Embryonic facial prominence (tissue), 1 donor: Measurements from ENCODE around the gene ST7L.

ENCODE experiments used
- DNase-seq: peaks from one replicate; pipeline ENCODE4 v3.0.0-alpha.2; 2016; ENCODE audit errors: extremely low spot score

Gene ST7L

DNA sequence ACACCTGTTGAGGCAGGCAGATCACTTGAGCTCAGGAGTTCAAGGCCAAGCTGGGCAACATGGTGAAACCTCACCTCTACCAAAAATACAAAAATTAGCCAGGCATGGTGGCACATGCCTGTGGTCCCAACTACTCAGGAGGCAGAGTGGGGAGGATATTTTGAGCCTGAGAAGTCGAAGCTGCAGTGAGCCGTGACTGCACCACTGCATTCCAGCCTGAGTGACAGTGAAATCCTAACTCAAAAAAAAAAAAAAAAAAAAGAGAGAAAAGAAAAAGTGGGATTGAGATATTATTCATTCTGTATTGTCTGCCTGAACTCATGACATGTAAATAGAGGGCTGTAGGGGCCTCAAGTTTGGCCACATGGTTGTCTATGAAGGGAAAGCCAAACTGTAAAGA, 72.9 kb downstream of the ST7L start:
- DNase-seq: no peak

DNA sequence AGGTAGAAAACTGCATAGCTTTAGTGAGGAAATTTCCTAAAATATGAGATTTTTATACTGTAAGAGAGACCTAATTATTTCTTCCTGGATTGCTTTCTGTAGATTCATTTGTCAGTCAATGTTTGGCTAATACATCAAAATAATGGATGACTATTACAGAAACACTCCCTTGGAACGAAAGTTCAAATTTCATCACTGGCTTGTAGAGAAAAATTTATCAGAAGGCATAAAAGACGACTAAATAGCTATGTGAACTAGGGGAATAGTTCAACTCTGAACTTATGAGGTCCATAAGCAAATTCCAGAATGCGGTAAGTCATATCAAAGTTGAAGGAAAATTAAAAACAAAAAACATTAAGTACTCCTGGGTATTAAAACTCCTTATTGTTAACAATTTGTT, 74.2 kb downstream of the ST7L start:
- DNase-seq: no peak

DNA sequence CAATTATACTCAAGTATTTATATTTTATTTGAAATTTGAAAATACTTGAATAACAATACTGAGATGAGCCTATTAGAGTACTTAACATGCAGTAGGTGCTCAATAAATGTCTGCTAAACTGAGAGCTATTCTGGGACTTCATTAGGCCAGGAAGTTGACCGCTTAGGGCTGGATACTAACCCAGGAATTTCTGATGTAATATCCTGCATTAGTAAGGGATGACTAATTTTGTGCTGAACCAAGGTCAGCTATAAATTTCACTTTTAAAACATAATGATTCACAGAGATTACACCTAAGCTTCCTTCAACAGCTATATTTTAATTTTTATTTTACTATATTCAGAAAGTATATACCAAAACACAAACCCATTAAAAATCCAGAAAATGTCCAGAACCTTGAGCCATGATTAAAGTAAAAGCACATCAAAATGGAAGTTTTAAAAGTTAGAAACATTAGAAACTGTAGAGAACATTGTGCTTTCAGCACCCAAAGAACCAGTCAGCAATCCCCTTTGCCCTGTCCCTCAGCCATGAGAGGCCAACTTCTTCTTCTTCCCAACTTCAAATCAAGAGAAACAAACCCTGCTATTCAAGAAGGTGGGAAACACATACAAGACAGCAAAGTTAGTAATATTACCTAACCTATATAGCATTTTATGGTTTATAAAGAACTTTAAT, 74.8 kb downstream of the ST7L start:
- DNase-seq: no peak

DNA sequence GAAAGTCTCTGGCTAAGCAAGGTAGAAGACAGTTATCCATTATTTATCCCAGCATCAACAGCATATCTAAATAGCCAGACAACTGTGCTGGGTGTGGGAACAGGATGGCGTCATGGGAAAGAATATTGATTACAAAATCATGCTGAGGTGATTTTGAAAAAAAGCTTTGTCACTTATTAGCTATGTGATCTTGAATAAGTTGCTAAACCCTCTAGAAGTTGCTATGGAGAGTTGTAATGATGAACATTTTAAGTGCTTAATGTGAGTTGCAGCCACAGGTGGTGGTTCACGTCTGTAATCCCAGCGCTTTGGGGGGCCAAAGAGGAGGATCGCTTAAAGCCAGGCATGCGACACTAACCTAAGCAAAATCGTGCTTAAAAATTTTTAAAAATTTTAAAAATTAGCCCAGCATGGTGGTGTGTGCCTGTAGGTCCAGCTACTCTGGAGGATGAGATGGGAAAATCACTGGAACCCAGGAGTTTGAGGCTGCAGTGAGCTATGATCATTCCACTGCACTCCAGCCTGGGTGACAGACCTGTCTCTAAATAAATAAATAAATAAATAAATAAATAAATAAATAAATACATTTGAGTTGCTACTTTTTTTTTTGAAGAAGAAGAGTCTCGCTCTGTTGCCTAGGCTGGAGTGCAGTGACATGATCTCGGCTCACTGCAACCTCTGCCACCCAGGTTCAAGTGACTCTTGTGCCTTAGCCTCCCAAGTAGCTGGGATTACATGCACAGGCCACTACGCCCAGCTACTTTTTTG, 76.6 kb downstream of the ST7L start:
- no peak for DNase-seq

DNA sequence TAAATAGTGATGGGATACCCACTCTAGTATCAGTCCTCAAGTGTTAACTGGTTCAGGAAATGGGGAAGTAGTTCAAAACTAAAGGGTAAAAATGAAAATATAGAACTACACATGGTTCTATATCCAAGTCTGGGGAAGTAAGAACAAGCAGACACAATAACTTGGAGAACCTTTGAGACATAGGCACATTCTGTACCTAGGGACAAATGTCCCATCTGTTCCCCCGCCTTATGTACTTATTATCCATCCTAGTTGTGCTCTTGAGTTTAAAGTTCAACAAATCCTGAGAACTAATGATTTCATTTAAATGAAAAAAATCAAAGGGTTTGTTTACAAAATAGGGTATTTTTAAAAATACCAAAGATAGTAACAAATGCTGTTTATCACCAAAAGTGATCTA, 77.6 kb downstream of the ST7L start:
- DNase-seq: no peak

DNA sequence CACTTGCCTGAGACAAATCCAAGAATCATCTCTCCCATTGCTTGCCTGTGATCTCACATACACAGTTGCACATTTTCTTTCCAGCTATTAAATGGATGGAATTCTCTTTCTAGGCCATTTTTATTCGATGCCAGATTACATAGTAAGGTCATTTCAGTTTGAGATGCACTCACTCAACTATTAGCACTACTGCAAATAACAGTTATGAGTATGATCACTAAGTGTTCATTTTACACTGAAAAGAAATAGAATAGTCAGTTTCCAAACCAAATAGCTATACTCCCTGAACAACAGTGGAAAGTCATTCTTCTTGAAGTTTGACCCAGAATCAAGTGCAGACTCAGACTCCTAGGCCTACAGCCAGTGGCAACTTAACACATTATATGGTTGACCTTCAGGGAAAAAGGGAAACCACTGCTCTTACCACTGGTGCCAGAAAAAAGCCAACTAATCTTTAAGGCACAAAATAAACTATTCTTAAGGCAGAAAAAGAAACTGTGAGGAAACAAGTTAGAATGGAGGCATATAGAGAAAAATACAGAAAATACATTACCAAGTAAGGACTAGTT, 78.6 kb downstream of the ST7L start:
- no peak for DNase-seq

DNA sequence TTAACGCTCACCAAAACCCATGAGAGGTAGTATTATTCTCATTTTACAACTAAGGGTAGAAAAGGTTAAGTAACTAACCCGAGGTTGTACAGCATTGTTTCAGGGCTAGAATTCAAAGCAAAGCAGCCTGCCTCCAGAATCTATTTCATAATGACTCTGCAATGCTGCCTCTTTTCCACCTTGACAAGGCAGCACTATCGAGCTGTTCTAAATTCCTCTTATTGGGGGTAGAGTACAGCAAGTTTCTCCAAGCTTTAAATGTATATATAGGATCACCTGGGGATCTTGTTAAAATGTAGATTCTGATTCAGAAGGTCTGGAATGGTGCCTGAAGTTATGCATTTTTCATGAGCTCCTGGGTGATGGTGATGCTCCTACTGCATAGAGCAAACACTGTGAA, 80.1 kb downstream of the ST7L start:
- no peak for DNase-seq

DNA sequence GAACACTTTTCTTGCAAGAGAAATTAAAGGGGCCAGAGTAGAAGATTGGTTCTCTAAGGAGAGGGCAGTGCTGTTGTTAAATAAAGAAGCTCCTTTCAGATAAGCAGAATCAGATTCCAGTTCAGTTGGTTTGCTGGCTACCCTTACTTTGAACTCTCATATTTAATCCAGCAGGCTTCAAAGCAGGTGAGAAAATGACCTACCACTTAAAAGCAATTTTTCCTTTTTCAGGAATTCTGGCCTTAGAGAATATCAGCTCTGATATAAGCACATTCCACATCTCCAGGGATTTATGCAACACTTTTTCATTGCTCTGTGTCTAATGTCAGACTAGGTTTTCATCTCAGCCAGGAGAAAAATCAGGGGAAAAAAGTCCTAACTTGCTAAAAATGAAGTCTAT, 81.5 kb downstream of the ST7L start:
- DNase-seq: no peak

DNA sequence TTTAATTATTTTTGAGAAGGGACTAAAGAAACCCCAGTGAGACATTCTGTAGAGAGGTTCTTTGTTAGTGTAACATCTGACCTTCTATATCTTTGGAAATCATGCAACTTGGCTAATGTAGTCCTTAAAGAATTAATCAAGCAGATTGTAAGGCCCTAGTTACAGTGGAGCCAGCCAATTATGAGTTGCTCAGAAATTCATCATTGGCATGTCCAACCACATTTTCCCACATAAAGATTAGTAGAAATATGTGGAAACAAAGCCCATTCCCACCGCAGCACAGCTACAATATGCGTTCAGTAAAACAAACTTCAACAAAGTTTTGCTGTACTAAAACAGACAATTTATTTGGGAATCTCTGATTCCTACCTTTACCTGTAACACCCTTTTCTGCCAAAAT, 82.4 kb downstream of the ST7L start:
- DNase-seq: no peak

DNA sequence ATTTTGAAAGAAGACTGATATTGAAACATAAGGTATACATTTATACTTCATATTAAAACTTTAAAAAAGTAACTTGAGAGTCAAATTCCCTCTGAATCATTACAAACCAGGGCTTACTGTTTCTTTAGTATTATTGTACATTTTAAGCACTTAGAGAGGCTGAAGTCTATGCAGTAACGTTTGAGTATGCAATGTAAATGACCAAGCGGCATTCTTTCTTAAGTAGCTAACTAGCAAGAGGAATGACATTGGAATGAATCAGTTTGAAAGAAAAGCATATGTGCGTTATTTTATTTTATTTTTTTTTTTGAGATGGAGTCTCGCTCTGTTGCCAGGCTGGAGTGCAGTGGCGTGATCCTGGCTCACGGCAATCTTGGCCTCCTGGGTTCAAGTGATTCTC, 85.9 kb downstream of the ST7L start:
- DNase-seq: no peak

DNA sequence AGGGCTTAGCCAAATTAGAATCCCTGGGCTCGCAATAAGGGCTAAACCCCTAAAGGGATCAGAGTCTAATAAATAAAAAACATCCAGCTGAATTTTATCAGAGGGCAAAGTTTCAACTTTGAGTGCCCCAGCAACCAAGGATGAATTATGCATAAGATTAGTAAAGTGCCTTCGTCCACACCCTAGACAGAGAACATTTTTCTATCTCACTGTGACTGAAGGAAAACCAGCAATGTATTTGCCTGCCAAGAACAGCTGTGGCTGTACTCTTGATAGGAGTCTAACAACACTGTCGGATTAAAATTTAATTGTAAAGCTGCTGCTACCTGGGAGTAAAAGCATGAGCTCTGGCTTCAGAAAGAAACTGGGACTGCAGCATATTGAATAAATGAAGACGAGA, 86.9 kb downstream of the ST7L start:
- DNase-seq: no peak

DNA sequence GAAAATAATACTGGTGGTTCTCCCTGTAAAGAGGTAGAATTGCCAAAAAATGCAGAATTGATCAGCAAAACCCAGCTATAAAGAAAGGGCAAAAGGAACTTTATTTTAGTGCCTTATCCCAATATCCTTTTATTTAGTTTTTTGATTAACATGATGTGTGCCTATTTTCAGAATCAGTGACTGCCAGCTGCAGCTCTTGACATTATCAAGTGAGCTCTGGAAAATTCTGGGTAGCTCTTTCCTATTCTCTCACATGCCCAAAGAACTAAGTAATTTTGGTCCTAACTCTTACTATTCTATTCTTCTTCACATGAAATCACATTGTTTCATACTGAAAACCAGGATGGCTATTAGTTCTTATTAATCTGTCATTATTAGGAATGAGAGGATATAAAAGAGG, 88.1 kb downstream of the ST7L start:
- no peak for DNase-seq

DNA sequence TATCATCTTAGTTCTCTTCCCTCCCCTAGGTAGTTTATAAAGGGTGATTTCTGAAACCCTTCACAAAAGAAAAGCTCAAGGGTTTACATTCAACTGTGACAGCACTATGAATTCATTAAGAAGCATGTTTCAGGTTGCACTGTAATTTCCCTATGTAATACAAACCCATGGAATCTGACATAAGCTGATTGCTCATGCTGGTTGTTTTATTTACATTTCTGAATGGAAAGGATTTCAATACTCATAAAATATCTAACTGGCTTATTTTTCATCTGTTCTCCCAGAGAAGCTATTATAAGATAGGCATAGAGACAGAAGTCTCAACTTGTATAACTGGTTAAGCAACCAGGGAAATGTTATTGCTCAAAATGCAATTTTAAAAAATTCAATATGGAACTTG, 89.6 kb downstream of the ST7L start:
- DNase-seq: no peak

DNA sequence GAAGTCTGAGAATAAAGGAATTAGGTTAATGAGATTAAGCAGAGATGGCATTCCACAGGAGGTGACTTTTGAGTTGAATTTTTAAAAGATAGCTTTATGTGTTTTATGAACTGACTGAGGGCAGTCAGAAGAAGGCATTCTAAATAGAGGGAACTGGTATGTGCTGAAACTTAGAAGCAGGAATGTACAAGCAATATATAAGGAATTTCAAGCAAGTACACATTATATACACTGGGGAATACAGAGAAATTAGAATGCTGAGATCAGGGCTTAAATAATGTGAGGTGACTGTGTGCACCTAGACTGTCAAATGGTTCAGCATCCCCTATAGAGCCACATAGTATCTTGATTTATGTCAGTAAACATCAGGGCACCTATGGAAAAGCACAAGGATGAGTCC, 90.9 kb downstream of the ST7L start:
- no peak for DNase-seq

DNA sequence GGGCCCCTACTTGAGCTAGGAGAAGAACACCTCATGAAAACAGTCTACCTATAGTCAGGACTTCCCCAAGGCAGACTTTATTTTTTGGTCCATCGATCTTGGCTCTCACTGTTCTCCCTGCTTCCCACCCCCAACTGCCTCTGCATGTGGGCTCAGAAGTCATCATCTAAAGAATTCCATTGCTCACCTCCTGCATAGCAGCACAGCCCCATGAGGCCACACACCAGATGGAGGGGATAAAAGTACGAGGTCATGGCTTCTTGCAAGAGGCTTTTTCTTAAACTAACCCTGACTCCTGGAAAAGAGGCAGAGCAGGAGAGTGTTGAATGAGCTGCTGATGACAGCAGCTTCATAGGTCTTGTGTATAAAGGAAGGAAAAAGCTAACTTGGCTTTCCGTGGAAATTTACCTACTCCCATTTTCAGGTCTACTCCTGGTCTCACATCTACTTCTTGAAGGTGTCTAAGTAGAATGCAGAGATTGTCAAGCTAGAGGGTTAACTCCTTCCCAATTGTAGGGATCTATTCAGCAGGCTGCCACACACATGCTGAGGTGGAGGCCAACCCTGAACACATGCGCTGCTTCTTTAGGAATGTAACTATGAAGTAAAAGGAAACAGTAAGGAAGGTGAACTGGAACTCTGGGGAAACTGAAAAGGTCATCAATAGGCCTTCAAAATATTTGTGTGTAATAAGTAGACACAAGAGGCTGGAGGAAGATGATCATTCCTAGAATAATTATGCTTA, 91.5 kb downstream of the ST7L start:
- no peak for DNase-seq

DNA sequence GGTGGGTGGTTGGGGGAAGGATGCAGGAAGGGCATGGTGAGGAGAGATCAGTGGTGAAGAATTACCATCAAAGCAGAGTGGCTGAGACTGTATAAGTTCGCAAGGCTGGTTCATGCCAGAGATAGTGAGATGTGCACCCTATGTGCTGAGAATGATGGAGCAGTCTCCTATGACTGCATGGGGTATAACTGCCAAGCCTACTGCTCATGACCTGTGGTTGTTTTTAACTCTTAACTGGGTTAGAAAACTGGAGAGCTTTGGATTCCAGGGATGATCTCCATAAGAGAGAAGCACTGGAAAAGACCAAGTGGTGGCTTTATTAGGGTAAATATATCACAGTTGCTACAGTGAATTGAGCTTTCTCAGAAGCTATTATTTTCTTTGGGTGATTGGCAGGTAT, 94.0 kb downstream of the ST7L start:
- DNase-seq: no peak

DNA sequence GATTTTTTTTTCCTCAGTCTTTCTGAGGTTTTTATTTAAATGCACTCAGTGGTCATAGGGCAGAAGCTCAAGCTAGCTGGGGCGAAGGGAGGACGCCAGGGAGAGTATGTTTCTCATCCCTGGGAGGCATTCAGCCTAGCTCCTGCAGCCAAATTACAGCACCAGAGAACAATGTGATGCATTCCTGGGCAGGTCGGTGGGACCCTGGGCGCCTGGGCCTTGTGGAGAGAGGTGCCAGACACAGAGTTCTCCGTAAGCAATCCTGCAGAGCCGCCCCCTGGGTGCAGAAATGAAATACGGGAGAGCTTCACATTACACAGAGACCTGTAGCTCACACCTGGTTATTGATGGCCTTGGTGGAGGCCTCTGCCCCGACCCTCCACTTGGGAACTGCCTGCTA, 94.7 kb downstream of the ST7L start:
- no peak for DNase-seq

DNA sequence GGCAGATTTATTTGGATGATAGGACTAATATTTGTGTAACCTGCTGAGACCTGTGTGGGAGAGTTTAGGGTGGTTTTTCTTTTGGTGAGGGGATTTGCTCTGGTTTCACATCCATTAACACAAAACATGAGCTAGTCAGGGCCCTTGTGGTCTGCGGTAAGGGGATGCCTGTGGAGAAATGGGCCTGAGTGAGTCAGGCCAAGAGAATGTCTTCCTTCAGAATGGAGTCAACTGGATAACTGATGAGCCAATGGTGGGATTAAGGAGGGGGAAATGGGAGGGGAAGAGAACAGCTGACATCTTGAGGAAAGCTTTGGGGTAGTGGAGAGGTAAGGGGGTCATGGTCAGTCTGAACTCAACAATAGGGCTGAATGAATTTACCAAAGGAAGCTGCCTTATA, 96.3 kb downstream of the ST7L start:
- no peak for DNase-seq

DNA sequence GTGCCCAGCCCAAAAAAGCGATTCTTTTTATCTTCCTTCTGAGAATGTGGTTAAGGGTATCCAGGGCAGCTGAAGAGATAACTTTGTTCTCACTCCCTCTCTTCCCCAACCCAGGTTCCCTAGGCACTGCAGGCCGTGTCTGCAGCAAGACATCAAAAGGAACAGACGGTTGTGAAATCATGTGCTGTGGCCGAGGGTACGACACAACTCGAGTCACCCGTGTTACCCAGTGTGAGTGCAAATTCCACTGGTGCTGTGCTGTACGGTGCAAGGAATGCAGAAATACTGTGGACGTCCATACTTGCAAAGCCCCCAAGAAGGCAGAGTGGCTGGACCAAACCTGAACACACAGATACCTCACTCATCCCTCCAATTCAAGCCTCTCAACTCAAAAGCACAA, 98.8 kb downstream of the ST7L start:
- DNase-seq: no peak

DNA sequence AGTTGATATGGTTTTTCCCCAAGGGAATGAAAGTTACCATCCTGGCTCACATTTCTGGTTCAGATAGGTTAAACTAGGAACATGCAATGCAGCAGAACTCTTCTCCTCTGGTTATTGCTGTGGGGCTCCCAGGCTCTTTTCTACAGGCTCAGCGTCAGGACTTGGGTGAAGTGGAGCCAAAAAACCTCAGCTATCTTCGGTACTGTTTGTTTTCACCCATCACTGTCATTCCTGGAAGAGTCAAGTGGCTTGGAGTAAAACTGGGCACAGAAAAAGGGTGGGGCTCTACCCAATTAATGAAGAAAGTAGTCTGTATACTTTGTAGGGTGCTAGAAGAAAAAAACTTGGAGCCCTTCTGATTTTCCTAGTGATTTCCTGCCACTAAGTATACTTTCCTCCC, 100.8 kb downstream of the ST7L start:
- DNase-seq: no peak

DNA sequence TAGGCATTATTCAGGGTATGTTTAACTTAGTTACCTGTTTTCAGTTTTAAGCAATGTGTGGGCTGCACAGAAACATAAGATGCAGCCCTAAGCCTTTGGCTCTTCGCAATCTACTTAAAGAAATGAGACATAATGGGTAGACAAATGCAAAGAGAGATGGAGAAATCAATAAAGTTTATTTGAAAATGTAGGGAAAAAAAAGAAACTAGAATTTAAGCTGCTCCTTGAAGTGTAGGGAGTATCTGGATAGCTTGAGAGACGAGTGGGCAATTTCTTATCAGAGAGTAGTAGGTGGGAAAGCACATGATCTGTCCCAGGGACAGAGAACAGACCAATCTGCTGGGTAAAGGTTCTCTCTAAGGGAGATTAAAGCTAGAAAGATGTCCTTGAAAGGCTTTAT, 101.3 kb downstream of the ST7L start:
- no peak for DNase-seq

DNA sequence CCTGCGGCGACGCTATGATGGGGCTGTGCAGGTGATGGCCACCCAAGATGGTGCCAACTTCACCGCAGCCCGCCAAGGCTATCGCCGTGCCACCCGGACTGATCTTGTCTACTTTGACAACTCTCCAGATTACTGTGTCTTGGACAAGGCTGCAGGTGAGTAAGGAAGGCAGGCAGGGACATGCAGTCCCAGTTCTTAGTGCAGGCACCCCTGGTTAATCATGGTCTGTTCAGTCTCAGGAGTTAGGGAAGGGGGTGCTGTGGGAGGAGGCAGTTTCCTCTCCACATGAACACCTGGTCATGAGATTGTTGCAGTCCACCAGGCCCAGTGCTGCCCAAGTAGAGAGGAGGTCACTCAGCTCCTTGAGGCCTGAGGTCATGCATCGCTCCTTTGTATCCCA, 101.7 kb downstream of the ST7L start:
- no peak for DNase-seq

DNA sequence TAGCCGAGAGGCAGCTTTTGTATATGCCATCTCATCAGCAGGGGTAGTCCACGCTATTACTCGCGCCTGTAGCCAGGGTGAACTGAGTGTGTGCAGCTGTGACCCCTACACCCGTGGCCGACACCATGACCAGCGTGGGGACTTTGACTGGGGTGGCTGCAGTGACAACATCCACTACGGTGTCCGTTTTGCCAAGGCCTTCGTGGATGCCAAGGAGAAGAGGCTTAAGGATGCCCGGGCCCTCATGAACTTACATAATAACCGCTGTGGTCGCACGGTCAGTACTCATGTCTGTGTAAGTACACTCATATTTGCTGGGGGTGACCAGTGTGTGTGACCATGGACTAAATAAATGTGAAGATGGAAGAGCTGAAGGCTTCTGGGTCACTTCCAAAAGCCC, 102.8 kb downstream of the ST7L start:
- DNase-seq: no peak
